C1 segment of cervical spinal cord (tissue), 14 donors: ENCODE results near the gene IFNA4.
"Not testable (repeated sequence)": the region's sequence is repeated elsewhere in the genome, so short reads cannot be mapped to it uniquely, and the experiment has no call there.

Source experiments
- DNase-seq, 14 donors: peaks; one replicate each; lab custom pipeline; 2025; lab: John Stamatoyannopoulos, UW

The IFNA4 gene

DNA sequence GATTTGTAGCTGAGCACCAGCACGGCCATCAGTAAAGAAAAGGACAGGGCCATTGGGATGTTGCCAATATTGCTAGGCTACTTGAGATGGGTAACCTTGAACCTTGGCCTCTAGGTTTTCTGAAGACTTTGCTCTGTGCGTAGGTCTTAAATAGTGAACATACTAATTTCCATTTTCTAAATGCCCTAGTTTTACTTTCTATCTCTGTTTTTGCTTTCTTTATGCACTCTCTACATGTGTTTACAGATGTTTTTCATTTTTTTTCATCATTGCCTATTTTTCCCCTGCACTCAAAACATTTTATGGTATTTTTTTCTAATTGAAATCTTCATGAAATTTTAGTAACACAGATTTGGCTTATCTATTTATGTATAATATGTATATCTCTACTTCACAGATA lies 20.8 kb downstream of the IFNA4 start, which contains the start of gene IFNA21:
TSS of gene IFNA21 (minus strand) at position 101 of the 400 bp plus-strand sequence. CDS start at position 53, 48 bp downstream.
- not testable (repeated sequence) for DNase-seq

DNA sequence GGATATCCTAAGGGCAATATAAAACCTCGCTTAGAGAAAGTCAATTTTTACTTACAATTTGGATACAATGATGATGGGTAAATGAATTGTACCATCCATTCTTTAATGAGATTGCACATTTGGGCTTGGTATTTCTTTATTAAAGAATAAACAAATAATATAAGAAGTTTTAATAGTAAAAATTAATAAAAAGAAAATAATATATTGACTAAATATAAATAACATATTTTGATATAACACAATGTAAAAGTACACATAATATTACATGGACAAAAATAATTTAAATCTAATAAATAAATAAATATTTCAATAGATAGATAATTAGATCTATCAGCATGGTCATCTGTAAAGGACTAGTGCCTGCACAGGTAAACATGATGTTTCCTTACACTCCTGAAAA lies 21.9 kb downstream of the IFNA4 start:
- DNase-seq = no peak

- DNase-seq = no peak
Measured at GRCh38 chr9:21160178-21160577, 27.2 kb downstream of the IFNA4 start.

DNA sequence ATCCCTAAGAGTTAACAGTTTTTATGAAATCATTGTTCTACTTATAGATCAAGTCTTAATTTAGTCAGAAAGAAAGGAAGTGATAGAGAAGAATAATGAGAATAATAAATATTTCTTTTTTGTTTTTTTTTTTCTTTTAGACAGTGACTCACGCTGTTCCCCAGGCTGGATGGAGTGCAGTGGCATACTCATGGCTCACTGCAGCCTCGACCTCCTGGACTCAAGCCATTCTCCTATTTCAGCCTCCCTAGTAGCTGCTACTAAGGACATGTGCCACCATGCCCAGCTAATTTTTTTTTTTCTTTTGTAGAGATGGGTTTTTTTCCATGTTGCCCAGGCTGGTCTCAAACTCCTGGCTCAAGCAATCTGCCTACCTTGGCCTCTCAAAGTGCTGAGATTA lies 31.9 kb downstream of the IFNA4 start:
- DNase-seq = no peak

- DNase-seq = peak in 2 of 14 donors; percentile 0 to 5
Measured at GRCh38 chr9:21154018-21154608, 33.3 kb downstream of the IFNA4 start.

DNA sequence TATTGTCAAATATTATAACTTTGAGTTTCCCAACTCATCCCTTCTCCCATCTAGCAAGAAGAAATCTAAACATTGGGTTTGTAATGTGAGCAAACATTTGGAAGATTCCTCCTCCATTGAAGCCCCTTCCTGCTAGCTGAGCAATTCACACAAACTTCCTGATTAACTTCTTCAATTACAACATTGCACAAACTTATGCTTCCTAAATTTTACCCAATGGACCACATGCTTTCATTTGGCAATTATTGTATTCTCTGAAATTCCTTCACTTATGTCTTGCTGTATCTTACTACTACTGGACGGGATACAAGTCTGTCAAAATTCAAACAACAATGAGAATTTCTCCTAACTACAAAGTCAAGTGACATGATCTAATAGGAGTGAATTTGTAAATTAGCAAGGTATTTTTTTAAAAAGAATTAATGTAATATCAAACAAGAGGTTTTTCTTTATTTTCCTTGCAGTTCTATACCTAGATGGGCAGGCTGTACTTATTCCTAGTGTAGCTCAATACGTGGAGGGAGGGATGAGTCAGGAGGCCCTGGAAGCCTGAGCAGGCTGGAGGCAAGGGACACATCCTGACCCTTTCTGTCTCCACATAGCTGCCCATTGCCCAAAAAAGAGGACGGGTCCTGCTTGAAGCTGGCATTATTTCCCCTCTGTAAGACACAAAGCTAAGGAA lies 33.9 kb downstream of the IFNA4 start:
- DNase-seq = no peak

- no peak for DNase-seq
Measured at GRCh38 chr9:21144603-21145002, 42.8 kb downstream of the IFNA4 start.

DNA sequence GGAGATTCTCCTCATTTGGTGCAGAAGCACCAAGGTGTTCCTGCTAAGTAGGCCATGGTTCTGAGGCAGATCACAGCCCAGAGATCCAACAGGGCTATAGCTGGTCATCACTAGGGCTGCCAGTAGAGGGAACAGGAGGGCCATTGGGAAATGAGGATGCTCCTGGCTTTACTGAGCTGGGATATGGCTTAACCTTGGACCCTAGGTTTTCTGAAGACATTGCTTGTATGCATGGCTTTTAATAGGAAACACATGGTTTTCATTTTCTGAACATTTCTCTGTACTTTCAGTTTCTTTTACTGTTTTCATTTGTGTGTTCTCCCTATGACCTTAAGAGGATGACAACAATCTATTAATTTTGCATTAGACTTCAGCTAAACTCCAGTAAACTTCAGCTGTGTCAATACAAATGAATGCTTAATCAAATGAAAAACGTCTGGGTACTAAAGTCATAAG lies 45.9 kb downstream of the IFNA4 start, which contains the start of gene IFNW1:
TSS of gene IFNW1 (minus strand) at position 406 of the 456 bp plus-strand sequence. CDS start at position 144, 262 bp downstream.
- DNase-seq = no peak

- DNase-seq = no peak
Measured at GRCh38 chr9:21137020-21137419, 50.4 kb downstream of the IFNA4 start.
